Hypothalamus (tissue), 51 donors: Measurements from ENCODE around the gene THRB.
"Not testable (repeated sequence)": the region's sequence is repeated elsewhere in the genome, so short reads cannot be mapped to it uniquely, and the experiment has no call there.

Experiments used
- DNase-seq, 51 donors: peaks; one replicate each; lab custom pipeline; 2025; lab: John Stamatoyannopoulos, UW

Gene THRB

DNA sequence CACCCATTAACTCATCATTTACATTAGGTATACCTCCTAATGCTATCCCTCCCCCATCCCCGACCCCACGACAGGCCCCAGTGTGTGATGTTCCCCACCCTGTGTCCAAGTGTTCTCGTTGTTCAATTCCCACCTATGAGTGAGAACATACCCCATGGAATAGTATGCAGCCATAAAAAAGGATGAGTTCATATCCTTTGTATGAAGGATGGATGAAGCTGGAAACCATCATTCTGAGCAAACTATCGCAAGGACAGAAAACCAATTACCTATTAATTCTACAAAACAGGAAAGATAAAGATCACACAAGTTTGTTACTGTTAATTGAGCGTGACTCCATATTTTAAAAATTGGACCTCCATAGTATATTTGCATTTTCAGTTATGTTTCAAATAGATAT lies 81.0 kb downstream of the THRB start:
- DNase-seq = not testable (repeated sequence)

DNA sequence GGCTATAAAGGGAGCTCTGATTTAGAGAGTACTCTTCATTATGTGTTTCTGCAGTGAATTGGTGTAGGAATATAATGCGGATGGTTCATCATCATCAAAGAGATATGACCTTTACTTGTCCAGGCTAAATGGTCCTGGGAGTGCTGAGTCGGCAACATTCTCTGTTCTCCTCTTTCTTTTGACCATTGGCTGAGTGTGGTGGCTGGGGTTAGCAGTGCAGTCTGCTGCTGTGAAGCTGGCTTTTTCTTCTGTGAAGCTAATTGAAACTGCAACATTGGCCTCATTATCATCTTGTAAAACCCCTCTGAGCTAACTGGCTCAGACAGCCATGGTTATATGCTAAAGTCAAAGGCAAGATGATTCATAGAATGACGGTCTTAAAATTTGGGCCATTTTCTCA lies 83.8 kb downstream of the THRB start:
- DNase-seq = no peak

DNA sequence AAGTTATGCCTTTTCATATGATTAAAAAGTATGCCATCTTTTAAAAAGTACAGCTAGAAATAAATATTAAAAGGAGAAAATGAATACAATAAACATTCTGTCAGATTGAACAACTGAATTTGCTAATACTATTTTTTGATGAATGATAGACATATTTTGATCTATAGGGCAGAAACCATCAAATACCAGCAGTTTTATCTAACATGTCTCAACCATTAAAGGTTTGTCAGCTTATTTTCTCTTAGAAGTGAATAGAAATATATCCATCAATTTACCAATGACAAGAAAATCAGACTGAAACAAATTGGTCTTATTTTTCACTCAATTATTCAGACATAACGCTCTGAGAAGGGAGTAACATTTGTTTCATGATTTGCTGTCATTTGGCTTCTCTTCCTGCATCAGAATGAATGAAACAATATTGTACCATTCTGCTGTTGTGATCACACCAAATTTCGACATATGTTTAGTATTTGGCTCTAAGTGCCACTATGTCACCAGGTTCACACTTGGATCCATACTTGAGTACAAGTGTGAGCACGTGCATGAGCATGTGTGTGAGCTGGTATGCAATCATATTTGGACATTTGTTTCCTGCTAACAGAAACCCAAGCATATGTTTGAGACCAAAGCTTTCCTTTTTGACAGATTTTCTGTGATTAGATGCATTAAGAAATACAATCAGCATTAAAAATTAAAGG lies 86.5 kb downstream of the THRB start:
- DNase-seq = no peak

DNA sequence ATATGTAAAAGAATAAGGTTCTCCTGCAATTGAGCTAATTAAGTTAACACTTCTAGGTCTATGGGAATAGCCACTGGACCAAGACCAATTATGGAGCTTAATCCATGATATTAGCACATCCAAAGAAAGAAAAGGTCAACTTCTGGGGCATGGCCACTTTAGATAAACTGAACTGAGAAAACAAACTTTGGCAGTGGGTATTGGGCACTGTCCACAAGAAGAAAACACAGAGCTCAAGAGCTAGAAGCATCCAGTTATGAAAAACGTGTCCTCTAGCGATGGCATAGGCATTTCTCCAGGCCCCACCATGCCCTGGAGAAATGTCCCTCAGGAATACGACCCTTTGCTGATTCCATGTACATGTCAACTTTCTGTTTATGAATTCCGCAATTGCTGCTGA lies 87.8 kb downstream of the THRB start:
- DNase-seq = no peak

DNA sequence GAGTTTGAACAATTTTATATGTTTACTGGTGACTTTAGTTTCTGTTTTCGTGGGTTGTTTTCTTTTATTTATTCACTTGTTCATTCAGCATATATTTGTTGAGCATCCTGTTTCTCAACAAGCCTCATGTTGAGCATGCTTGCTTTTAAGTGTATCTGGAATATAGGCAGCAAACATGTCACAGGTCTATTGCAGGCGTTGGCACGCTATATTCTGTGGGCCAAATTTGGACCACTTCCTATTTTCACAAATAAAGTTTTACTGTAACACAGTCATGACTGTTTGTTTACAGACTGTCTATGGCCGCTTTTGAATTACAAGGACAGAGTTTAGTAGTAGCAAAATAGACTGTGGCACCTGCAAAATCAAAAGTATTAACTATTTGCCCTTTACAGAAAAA lies 89.6 kb downstream of the THRB start:
- DNase-seq = no peak

DNA sequence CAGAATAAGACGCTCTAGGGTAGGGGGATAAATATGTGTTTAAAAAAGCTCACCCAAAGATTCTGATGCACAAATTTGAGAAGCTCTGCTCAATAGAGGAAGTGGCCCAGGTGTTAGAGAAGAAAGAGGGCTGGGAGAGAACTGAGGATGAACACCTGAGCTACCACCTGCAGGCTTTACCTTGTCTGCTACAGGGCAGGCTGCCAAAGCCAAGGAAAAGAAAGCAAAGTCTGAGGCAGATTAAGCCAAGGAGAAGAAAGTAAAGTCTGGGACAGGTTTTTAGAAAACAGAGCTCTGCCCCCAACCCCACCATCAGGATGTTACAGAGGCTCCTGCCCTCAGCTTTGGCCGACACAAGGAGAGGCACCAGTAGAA lies 92.9 kb downstream of the THRB start:
- no peak for DNase-seq

DNA sequence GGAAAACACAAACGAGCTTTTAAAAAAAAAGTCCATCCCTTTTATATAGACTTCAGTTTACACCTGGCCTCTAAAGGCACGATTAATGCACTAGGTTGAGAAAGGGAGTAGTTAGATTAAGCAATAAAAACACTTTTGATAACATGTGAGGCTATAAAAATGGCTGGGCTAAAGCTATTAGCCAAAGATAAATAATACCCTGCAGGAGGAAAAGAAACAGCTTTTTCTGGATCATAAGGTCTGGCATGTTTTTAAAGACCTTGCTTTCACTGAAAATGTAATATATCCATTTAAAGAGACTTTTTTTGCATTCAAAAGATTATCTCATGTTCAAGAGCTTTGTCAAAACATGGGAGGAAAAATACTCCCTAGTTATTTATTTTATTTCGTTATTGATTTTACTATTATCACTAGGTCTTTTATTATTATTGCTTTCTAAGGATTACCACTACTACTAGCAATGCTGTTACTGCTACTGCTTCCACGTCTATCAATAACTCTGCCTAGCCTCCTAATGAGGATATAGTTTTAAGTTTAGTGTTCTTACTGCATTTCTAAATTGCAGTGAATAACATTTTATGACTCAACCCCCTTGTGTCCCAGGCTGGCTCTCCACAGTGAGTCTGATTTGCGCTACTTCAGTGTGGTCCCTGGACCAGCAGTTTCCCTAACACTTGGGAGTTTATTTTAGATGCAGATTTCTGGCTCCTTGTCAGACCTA lies 93.4 kb downstream of the THRB start:
- DNase-seq = no peak

DNA sequence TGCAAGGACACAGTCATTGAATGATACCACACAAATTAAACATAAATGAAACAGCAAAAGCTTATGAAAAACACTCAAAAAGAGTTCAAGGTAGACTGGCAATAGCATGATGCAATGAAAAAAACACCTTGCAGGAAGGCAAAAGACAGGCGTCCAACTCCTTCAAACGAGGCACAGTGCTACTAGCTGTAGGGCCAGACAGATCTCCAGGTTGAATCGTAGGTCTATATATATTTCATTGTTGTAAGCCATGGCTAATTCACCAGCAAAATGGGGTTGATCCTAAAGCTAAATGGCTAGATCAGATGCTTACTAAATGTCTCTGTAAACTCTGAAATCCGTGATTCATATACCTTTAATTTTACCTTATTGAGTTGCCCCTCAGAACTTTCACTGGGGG lies 94.2 kb downstream of the THRB start:
- no peak for DNase-seq

DNA sequence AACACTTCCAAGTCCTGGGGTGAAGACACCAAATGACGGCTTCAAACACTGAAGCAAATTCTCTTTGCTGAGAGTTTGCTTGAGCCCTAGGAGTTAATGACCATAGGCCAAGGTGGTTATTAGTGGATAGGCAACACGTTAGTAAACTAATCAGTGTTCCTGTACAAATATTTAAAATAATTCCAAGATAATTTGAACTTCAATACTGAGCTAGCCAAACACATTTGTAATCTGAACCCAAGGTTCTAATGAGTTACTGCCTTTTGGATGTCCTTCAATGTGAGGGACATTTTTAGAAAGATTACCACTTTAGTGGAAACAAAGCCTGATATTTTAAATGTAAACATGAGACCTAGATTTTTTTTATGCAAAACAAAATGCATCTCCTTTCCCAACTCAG lies 94.6 kb downstream of the THRB start:
- DNase-seq = no peak

DNA sequence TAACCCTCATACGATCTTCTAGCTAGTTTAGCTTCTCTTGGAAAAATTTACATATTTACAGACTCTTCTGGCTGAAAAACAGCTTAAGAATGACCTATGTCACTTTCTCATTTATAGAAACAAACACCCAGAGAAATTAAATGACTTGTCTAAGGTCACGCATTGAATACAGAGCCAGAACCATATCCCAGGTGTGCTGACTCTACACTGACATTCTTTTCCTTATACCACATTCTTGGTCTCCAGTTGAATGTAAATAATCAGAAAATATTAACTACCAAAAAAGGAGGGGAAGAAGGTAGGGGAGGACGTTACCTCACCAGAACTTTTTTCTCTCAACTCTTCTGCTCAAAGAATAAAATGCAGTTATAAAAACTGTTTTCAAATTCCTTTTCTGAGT lies 95.0 kb downstream of the THRB start:
- DNase-seq = no peak

DNA sequence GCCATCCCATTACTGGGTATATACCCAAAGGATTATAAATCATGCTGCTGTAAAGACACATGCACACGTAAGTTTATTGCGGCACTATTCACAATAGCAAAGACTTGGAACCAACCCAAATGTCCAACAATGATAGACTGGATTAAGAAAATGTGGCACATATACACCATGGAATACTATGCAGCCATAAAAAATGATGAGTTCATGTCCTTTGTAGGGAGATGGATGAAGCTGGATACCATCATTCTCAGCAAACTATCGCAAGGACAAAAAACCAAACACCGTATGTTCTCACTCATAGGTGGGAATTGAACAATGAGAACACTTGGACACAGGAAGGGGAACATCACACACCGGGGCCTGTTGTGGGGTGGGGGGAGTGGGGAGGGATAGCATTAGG lies 95.9 kb downstream of the THRB start:
- DNase-seq = not testable (repeated sequence)

DNA sequence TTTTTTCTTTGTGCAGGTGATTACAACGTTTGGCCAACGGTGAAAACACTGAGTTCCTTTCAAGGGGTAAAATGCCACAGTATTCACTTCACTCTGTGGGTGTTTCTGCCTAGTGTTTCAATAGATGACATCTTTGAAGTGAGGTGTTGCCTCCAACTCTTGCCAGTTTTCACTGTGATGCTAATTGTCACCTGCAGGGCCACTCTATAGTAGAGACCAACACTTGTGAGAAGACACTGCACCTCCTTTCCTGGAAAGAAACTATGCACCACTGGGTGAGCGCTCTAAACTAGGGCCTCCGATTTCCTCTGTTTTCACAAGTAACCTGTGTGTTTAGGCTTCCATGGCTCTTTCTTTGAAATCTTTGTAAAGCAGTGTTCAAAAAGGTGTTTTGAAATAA lies 98.3 kb downstream of the THRB start:
- DNase-seq = no peak

DNA sequence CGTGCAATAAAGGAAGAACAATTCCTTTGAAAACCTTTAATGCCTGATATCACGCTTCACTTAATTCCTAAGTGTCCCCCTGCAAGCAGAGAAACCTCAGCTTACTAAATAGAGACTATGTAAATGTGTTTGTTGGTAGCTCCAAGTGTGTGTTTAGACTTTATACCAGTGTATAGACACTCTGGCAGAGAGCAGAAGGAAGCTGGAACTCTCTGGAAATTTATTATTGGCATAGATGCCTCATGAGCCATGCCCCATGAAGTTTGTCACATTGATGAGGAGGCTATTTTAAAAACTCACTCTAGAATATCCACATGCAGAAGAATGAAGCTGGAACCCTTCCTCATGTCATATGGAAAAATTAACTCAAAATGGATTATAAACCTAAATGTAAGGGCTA lies 99.9 kb downstream of the THRB start:
- DNase-seq = no peak

DNA sequence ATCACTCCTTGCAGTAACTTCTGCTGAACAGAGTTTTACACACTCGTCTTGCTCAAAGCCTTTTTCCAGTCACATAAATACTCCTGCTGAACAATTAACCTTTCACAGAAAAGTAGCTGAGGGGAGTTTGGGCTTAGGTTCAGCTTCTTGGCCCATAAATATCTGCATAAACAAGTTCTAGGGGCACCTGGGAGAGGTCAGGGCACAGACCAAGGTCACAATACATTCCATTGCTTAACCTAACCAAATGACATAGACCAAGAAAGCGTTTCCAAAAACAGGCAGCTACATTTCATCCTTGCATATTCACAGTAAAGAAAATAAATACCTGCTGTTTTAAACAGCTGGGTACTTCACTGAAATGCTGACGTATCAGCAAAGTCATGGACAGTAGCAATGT lies 101.3 kb downstream of the THRB start:
- no peak for DNase-seq

DNA sequence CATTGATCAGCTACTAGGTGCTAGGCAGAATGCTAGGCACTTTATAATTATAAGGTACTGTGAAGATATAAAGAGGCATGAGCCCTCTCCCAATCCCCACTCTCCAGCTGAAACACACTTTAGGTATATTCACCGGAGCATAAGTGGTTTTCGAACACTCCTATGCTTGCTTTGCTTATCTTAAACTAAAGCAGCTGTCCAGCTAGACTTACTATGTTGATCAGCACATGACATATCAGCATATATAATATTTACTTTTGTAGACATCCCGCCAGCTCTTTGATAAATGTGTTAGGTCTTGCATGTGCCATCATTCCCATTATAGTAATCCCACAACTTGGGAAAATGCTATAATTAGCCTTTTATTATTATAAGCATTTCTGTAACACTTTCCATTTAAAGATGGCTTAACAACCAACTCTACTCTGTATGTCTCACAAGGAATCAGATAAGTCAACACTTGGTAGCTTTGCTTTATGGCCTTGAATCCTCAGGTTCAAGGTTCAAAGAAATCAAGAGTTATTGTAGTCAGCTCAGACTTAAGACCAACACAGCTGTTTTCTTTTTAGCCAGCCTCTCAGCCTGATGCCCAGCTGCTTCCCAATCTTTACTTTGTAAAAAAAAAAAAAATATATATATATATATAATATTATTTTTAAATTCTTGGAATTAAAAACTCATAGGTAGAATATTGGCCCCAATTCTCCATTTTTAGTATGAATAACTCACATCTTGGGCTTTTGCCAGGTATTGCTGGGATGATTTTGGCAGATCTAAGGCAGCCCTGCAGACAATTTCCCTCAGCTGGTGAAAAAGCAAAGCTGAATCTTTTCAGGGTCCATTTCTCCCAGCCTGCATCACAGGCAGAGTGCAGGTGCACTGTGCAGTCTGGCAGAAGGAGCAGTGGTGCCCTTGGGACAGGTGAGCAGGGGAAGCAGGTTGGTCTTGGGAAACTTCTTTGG lies 104.2 kb downstream of the THRB start:
- no peak for DNase-seq

DNA sequence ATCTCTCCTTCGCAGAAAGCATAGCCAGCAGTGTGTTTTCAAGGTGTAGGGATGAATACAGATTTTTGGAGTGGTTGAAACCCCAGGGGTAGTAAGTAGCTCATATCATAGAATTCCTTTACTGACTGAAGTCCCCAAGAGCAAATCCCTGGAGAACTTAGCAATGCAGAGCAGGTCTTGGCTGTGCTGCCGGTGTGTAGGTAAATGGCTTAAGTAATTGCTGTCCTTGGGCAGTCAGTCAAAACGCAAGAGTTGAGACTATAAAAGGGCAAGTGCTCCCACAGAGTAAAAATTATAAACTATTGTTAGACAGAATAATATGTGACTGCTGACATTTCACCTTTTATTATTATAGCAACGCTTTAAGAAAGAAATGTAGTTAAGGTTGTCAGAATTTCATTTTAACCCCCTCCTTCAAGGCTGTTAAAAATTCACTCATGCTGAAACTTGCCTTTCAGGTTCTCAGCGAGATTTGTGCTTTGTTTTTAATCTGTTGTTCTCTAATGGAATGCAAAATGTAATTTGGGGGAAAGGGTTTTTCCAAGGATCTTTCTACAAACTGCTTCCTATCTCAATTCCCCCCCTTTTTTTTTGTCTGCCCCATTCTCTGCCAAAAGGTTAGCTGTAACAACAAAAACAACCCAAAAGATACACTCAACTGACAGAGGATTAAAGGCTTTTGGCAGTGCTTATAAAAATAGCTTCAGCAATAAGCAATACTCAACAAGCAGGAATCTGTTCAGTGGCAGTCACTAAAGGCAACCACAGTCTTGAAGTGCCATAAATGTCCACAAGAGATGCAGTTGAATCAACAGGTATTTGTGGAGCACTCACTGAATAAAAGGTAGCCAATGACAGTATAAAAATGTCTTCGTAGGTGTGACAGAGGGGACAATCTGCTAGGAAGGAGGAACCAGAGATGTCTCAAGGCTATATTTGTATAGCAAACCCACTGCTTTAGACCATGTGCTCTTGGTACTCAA lies 105.3 kb downstream of the THRB start:
- no peak for DNase-seq

DNA sequence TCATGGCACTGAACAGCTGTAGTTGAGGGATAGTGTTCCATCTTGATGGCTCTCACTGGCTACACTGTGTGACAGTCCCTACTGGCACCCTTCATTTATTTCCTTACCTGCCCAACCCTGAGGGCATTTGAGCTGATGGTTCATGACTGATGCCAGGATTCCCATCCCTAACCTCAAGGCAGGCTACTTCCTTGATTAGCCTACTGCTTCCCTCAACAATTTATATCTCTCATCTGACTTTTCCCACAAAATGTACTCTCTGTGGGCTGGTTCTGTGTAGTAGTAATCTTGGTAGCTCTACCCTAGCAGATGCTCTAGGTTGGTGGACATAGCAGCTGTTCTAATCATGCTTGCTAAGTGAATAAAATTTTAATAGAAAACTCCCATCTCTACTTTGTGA lies 106.0 kb downstream of the THRB start:
- no peak for DNase-seq

DNA sequence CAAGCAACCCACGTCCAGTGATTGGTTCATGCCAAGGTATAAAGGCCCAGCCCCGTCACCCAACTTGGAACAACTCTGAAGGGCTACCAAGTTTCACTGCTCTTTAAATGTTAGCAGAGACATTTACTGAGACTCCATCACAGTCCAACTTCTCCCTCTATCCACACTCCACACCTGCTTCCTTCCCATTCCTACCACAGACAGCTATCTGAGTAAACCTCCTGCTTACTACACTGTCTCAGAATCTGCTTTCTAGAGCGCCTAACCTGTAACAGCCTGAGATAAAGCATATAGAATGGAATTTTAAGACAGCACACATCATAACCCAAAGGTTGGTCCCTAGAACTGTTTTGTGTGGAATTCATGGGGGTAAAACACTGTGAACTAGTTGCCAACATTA lies 106.5 kb downstream of the THRB start:
- no peak for DNase-seq

DNA sequence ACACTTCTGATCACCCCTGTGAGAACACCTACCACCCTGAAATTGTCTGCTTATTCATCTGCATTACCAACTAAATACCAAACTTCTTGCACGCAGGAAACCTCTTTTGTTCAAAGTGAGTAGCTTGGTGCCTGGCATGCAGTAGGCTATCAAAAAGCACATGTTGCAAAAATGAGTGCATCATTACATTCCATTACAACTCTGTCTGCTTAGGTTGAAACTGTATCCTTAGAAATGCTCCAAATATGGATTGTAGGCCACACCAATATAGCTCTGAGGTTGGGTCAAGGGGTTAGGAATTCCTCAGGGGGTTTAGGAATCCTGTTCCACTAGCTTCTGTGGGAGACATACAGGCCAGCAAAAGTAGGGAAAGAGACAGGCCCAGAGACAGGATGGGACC lies 107.2 kb downstream of the THRB start:
- DNase-seq = no peak

DNA sequence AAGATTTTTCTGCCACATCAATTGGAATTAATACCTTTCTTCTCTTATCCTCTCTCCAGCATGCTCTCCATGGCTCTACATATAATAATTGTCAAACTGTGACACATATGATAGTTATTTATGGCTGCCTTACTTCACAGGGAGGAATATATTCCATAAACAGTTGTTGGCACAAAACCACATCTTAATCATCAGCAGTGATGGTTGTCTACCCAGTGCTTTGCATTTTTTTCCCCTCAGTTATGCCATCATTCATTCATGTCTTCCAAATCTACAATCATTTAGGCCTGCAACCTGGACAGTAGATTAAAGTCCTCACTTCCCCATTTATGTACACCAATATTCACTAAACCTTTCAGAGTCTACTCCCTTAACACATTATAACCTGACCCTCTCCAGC lies 107.7 kb downstream of the THRB start:
- DNase-seq = no peak
